ENCODE data around the gene TNNT3.

DNA sequence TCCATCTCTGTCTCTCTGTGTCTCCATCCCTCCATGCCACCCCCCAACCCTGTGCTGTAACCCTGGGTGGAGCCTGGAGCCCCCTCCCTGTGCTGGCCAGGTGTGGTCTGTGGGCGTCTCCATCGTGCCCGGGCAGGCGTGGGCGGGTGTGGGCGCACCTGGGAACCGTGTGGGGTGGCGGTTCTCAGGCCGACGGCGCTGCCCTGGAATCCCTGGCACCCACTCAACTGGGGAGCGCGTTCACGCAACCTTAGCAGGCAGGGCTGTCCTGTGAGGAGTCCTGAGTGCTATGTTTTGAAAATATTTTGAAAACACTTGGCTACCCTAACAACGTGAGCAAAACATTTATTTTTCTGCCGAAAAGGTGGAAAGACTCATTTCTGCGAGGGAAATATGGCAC lies 4.7 kb downstream of the TNNT3 start:
- TF ChIP-seq CTCF (IDR thresholded peaks at IDR 0.05) (no peak), POLR2AphosphoS5 (IDR thresholded peaks at IDR 0.05) (no peak)

Data from prostate gland (tissue), 2 donors.